K562 (cell line): ENCODE measurements around the gene SLC15A3. TPM values are rescaled to one million over a fixed set of nuclear protein-coding genes. Genes with fewer than 3 reads are reported as not detected.

Experiments
- ATAC-seq: fragments of 200-7000 bp; cut with Tn5 transposase; 3 replicates; pipeline ENCODE4 v1.9.1; 2020; ENCODE audit warnings: moderate library complexity
- BruUV-seq: library from RNA; stranded (reverse); fragments of 400-500 nt; replicated peaks from 2 replicates; lab custom pipeline; 2021; lab: Mats Ljungman, UMichigan
- CTCF ChIA-PET: fragments of 300-600 bp; formaldehyde crosslinking; extraction: SDS; loops from one replicate; lab custom pipeline; 2021; ENCODE audit warnings: low intra/inter-chr PET ratio; lab: Yijun Ruan, JAX
- POLR2A ChIA-PET: fragments of 300-600, 350-650 bp; sonication (Branson Sonifier 250); formaldehyde crosslinking; extraction: SDS; loops from one replicate; lab custom pipeline; 2021; ENCODE audit warnings: antibody characterized with exemption, inconsistent platforms; lab: Yijun Ruan, JAX
- DNase-seq, 4 experiments: peaks; one replicate each; pipeline versions ENCODE4 v3.0.0 to v3.0.0-alpha.2; 2011 to 2018; ENCODE audit warnings: low spot score in 3 of 4, mixed read lengths in 3 of 4; ENCODE audit errors: extremely low read depth in 1 of 4
- FAIRE-seq: peaks from 2 replicates; lab custom pipeline; 2011; peaks lifted over from hg19 to GRCh38; lab: Jason Lieb, UNC
- H2AFZ ChIP-seq: 2 replicates; pipeline ENCODE4 v1.6.0; 2011; ENCODE audit warnings: low read depth, low read length, control low read depth, inconsistent platforms
- H3K27ac ChIP-seq: fragments of 200-600 bp; 3 replicates; pipeline ENCODE4 v1.8.0; 2011; ENCODE audit warnings: low read depth, mild to moderate bottlenecking, control low read depth, inconsistent platforms, low read length, moderate library complexity, mixed read lengths; ENCODE audit errors: extremely low read depth
- H3K27me3 ChIP-seq, 2 experiments: fragments of 300-600 bp in 1 of 2; 2 replicates in 1 of 2; 3 replicates in 1 of 2; pipeline versions ENCODE4 v1.6.0 to v1.8.0; 2011; ENCODE audit warnings: inconsistent platforms in 2 of 2, low read length in 2 of 2, mild to moderate bottlenecking in 1 of 2, mixed read lengths in 1 of 2, moderate library complexity in 1 of 2; ENCODE audit not compliant: control insufficient read depth in 2 of 2, insufficient read depth in 2 of 2
- H3K36me3 ChIP-seq: fragments of 300-600 bp; 3 replicates; pipeline ENCODE4 v1.8.0; 2011; ENCODE audit warnings: mild to moderate bottlenecking, low read length, inconsistent platforms; ENCODE audit not compliant: control insufficient read depth, insufficient read depth
- H3K4me1 ChIP-seq, 2 experiments: fragments of 200-600 bp in 1 of 2; replicated peaks in 1 of 2; 2 replicates in 1 of 2; 3 replicates in 1 of 2; pipeline versions ENCODE4 v1.5.1 to v1.8.0; 2011; ENCODE audit warnings: inconsistent platforms in 2 of 2, low read length in 2 of 2, mild to moderate bottlenecking in 1 of 2, mixed read lengths in 1 of 2, moderate library complexity in 1 of 2; ENCODE audit not compliant: control insufficient read depth in 2 of 2, insufficient read depth in 2 of 2
- H3K4me2 ChIP-seq: 2 replicates; pipeline ENCODE4 v1.6.1; 2011; ENCODE audit warnings: low read length, control low read depth, inconsistent platforms, mixed read lengths; ENCODE audit not compliant: insufficient read depth
- H3K4me3 ChIP-seq: fragments of 200-600 bp; sonication (generic), shearing (Covaris generic); 2 replicates; pipeline ENCODE4 v1.5.1; 2016; ENCODE audit warnings: control low read depth, inconsistent platforms
- H3K79me2 ChIP-seq: fragments of 200-600 bp; 3 replicates; pipeline ENCODE4 v1.8.0; 2011; ENCODE audit warnings: low read length, inconsistent platforms; ENCODE audit not compliant: control insufficient read depth, insufficient read depth
- H3K9ac ChIP-seq, 2 experiments: 2 replicates each; pipeline versions ENCODE4 v1.6.0 to v1.6.1; 2011; ENCODE audit warnings: low read depth in 2 of 2, low read length in 2 of 2, control low read depth in 1 of 2, inconsistent platforms in 1 of 2, mild to moderate bottlenecking in 1 of 2, mixed read lengths in 1 of 2; ENCODE audit not compliant: insufficient read depth in 1 of 2
- H3K9me1 ChIP-seq: one replicate; pipeline ENCODE4 v1.6.0; 2011; ENCODE audit warnings: inconsistent platforms, mild to moderate bottlenecking, low read length, moderate library complexity; ENCODE audit not compliant: control insufficient read depth, insufficient read depth
- H3K9me3 ChIP-seq: replicated peaks from 2 replicates; pipeline ENCODE4 v1.5.1; 2011; ENCODE audit warnings: low read depth, low read length, inconsistent platforms; ENCODE audit not compliant: control insufficient read depth, insufficient read depth
- H4K20me1 ChIP-seq: replicated peaks from 2 replicates; pipeline ENCODE4 v1.6.1; 2011; ENCODE audit warnings: low read length, inconsistent platforms, mixed read lengths; ENCODE audit not compliant: control insufficient read depth, insufficient read depth
- CREB1 ChIP-seq, 2 experiments: sonication (generic) in 1 of 2; formaldehyde crosslinking in 1 of 2; IDR thresholded peaks; 2 replicates each; pipeline versions ENCODE4 v1.6.1 to v1.8.0; 2012 to 2022; ENCODE audit warnings: inconsistent platforms in 1 of 2, mild to moderate bottlenecking in 1 of 2, missing genetic modification reagents in 1 of 2, moderate library complexity in 1 of 2
- CXXC5 ChIP-seq: fragments of 250-450 bp; sonication (Bioruptor Pico); IDR thresholded peaks from 2 replicates; pipeline ENCODE4 v1.8.0; 2022; ENCODE audit warnings: inconsistent platforms, mild to moderate bottlenecking, moderate library complexity
- ETS2 ChIP-seq: IDR thresholded peaks from 2 replicates; pipeline ENCODE4 v1.6.1; 2016; ENCODE audit warnings: borderline replicate concordance, missing genetic modification characterization, mild to moderate bottlenecking, moderate library complexity, missing compliant biosample characterization; ENCODE audit not compliant: poor library complexity, severe bottlenecking
- FOS ChIP-seq: IDR thresholded peaks from 3 replicates; pipeline ENCODE4 v1.6.1; 2011; ENCODE audit not compliant: insufficient read length; ENCODE audit errors: extremely low read depth
- HMG20A ChIP-seq: fragments of 450-650 bp; formaldehyde crosslinking; conservative IDR thresholded peaks from 2 replicates; pipeline ENCODE4 v1.4.0; 2020; ENCODE audit warnings: mild to moderate bottlenecking, mixed read lengths
- NELFE ChIP-seq: IDR thresholded peaks from 2 replicates; pipeline ENCODE4 v1.6.1; 2011; ENCODE audit warnings: mild to moderate bottlenecking; ENCODE audit not compliant: insufficient read depth, insufficient read length
- RBM22 ChIP-seq: fragments of 200-400 bp; formaldehyde crosslinking; IDR thresholded peaks from 2 replicates; pipeline ENCODE4 v1.6.1; 2018; ENCODE audit warnings: low read length, low read depth; ENCODE audit not compliant: poor library complexity, severe bottlenecking
- RFX1 ChIP-seq: fragments of 450-650 bp; IDR thresholded peaks from 2 replicates; pipeline ENCODE4 v1.6.1; 2016; ENCODE audit warnings: mild to moderate bottlenecking, moderate library complexity
- SAP30 ChIP-seq: fragments of 200-600 bp; sonication (generic); IDR thresholded peaks from 2 replicates; pipeline ENCODE4 v1.6.1; 2012; ENCODE audit warnings: borderline replicate concordance, low read depth, mild to moderate bottlenecking, moderate library complexity, low read length, control low read depth, inconsistent platforms; ENCODE audit not compliant: insufficient read depth, poor library complexity, severe bottlenecking
- SIN3A ChIP-seq, 2 experiments: fragments of 150-350 bp in 1 of 2; IDR thresholded peaks; 2 replicates each; pipeline ENCODE4 v1.6.1; 2011 to 2016; ENCODE audit warnings: borderline replicate concordance in 2 of 2, low read depth in 2 of 2, low read length in 2 of 2, mild to moderate bottlenecking in 2 of 2, moderate library complexity in 2 of 2; ENCODE audit not compliant: control insufficient read depth in 1 of 2
- SMARCB1 ChIP-seq: IDR thresholded peaks from 2 replicates; pipeline ENCODE4 v1.6.1; 2011; ENCODE audit warnings: improper control_type of control experiment, low read depth; ENCODE audit not compliant: insufficient read length
- USF1 ChIP-seq: sonication (generic); formaldehyde crosslinking; IDR thresholded peaks from 2 replicates; pipeline ENCODE4 v1.9.0; 2022; ENCODE audit warnings: mild to moderate bottlenecking, missing genetic modification reagents
- ZNF384 ChIP-seq: IDR thresholded peaks from 2 replicates; pipeline ENCODE4 v1.6.1; 2012; ENCODE audit warnings: low read depth, low read length, improper control_type of control experiment
- ZNF408 ChIP-seq: fragments of 250-450 bp; sonication (Bioruptor Pico); IDR thresholded peaks from 2 replicates; pipeline ENCODE4 v1.4.0; 2020; ENCODE audit warnings: low read depth, mild to moderate bottlenecking, moderate library complexity
- WGBS: fragments of 100-300 bp; shearing (Covaris generic); methylation state at CpG from one replicate; pipeline ENCODE4 v1.1.6; 2016; ENCODE audit warnings: low coverage, mixed read lengths; ENCODE audit not compliant: insufficient coverage; ENCODE audit errors: missing lambda C conversion rate; 5-methylcytosine and 5-hydroxymethylcytosine counted together
- in situ Hi-C: fragments of 300-500 bp; cut with MboI; formaldehyde crosslinking; loops from 4 replicates; pipeline ENCODE4 v1.15.0; 2018; ENCODE audit warnings: inconsistent platforms, mixed read lengths
- intact Hi-C: fragments of 100-400 bp; cut with micrococcal nuclease; formaldehyde crosslinking; loops from 2 replicates; pipeline ENCODE4 v1.14.2; 2022
- polyA plus RNA-seq, 8 experiments: library from polyadenylated mRNA; depleted of rRNA in 4 of 8; stranded (reverse) in 5 of 8; unstranded in 3 of 8; fragments of >200 nt; fragmentation: Nextera tagmentation in 2 of 8; fragmentation: Illumina TruSeq in 1 of 8; extraction: Ambion mirVana in 2 of 8; extraction: Trizol in 1 of 8; gene quantifications; 2 replicates each; pipeline versions ENCODE4 v1.2.1 to v1.2.3, GENCODE V29; 2011 to 2014; ENCODE audit warnings: inconsistent platforms in 1 of 8, missing spikeins in 1 of 8
- total RNA-seq, 7 experiments: library from RNA; depleted of rRNA in 6 of 7; stranded (reverse); fragments of >200 nt in 6 of 7; fragmentation: Illumina TruSeq in 2 of 7; extraction: Trizol in 2 of 7; gene quantifications; 2 replicates each; pipeline versions ENCODE4 v1.2.1 to v1.2.3, GENCODE V29; 2011 to 2021; ENCODE audit warnings: low replicate concordance in 1 of 7
- TF ChIP-seq, protein P1 (sequence below): fragments of 450-650 bp; IDR thresholded peaks from one replicate; pipeline ENCODE4 v1.6.1; 2018; ENCODE audit warnings: mild to moderate bottlenecking, moderate library complexity; ENCODE audit not compliant: partially characterized antibody
- TF ChIP-seq, protein P2 (sequence below): fragments of 250-450 bp; sonication (Bioruptor Pico); IDR thresholded peaks from 2 replicates; pipeline ENCODE4 v1.8.0; 2022; ENCODE audit warnings: moderate library complexity, mild to moderate bottlenecking, inconsistent platforms
- TF ChIP-seq, protein P3 (sequence below): fragments of 450-650 bp; IDR thresholded peaks from 2 replicates; pipeline ENCODE4 v1.7.1; 2018; ENCODE audit warnings: mild to moderate bottlenecking, low read depth; ENCODE audit not compliant: partially characterized antibody

The SLC15A3 gene
- total and polyA plus RNA-seq, 9 of the 15 experiments (the other 6 are each of a cell fraction or from before 2014, with no cell fraction given): 0.07 to 0.27 TPM; not detected in 7

DNA sequence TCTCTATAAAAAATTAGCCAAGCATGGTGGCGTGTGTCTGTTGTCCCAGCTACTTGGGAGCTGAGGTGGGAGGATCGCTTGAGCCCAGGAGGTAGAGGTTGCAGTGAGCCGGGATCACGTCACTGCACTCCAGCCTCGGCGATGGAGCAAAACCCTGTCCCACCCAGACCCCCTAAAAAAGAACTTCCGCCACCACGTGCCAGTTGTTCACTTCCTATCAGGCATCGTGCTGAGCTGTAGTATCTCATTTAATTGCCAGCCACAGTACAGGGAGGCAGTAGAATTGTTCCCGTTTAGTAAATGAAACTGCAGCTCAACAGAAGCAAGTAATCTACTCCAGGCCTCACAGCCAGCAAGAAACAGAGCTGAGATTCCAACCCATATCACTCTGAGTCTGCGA, 30.7 kb downstream of the SLC15A3 start:
- H3K79me2 ChIP-seq: peaks cover 29% of the 10 kb centered on the region; the same call in 2 of the 3 replicates
- DNase-seq (no peak), FAIRE-seq (no peak), ATAC-seq (no peak)
- intact Hi-C loops: no loop called here
- ChIA-PET CTCF (no interaction called here), POLR2A (interaction anchor here (0.5 to 1.5 kb wide), 2 partner anchors 8 to 62 kb away, joined by 4 to 5 read pairs; partner anchors contain the start of gene TMEM109)
- in situ Hi-C loops: no loop called here
- H3K9me3 ChIP-seq: no peaks in the 10 kb centered on the region
- H3K27ac ChIP-seq: no peak overlapping the region
- H3K9me1 ChIP-seq: no peaks in the 10 kb centered on the region
- no peak overlapping the region for H3K9ac ChIP-seq
- H3K4me1 ChIP-seq: peaks cover 7 to 22% of the 10 kb centered on the region in 2 experiments; a peak in 4 of 5 replicates
- no peak overlapping the region for H2AFZ ChIP-seq
- H3K4me2 ChIP-seq: no peak overlapping the region
- peaks cover 54% of the 10 kb centered on the region for H3K36me3 ChIP-seq
- peaks cover 17 to 19% of the 10 kb centered on the region in 2 experiments for H3K27me3 ChIP-seq
- WGBS: 83% methylated on average over 9 of the region's 11 CpGs
- no peak overlapping the region for H3K4me3 ChIP-seq
- BruUV-seq: no TSS peak
- peaks cover 5% of the 10 kb centered on the region; the same call in 1 of the 2 replicates for H4K20me1 ChIP-seq
- TF ChIP-seq RBM22 (no peak), CREB1 (IDR thresholded peaks at IDR 0.05) (no peak), CREB1 (CRISPR knock-in tag; IDR thresholded peaks at IDR 0.05) (no peak), CXXC5 (CRISPR knock-in tag) (no peak), SIN3A (IDR thresholded peaks at IDR 0.05; ENCODE audit: borderline replicate concordance in 2 of 2, control insufficient read depth in 1 of 2, low read depth in 2 of 2, low read length in 2 of 2) (no peak), ETS2 (tag) (no peak), FOS (no peak), HMG20A (CRISPR knock-in tag) (no peak), NELFE (no peak), ZNF384 (no peak), ZNF408 (CRISPR knock-in tag) (no peak), USF1 (CRISPR knock-in tag) (no peak), SAP30 (no peak), SMARCB1 (no peak), RFX1 (no peak)
- TF ChIP-seq, protein P1, sequence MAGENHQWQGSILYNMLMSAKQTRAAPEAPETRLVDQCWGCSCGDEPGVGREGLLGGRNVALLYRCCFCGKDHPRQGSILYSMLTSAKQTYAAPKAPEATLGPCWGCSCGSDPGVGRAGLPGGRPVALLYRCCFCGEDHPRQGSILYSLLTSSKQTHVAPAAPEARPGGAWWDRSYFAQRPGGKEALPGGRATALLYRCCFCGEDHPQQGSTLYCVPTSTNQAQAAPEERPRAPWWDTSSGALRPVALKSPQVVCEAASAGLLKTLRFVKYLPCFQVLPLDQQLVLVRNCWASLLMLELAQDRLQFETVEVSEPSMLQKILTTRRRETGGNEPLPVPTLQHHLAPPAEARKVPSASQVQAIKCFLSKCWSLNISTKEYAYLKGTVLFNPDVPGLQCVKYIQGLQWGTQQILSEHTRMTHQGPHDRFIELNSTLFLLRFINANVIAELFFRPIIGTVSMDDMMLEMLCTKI: no peak
- TF ChIP-seq, protein P2, sequence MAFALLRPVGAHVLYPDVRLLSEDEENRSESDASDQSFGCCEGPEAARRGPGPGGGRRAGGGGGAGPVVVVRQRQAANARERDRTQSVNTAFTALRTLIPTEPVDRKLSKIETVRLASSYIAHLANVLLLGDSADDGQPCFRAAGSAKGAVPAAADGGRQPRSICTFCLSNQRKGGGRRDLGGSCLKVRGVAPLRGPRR (CRISPR knock-in tag): no peak
- TF ChIP-seq, protein P3, sequence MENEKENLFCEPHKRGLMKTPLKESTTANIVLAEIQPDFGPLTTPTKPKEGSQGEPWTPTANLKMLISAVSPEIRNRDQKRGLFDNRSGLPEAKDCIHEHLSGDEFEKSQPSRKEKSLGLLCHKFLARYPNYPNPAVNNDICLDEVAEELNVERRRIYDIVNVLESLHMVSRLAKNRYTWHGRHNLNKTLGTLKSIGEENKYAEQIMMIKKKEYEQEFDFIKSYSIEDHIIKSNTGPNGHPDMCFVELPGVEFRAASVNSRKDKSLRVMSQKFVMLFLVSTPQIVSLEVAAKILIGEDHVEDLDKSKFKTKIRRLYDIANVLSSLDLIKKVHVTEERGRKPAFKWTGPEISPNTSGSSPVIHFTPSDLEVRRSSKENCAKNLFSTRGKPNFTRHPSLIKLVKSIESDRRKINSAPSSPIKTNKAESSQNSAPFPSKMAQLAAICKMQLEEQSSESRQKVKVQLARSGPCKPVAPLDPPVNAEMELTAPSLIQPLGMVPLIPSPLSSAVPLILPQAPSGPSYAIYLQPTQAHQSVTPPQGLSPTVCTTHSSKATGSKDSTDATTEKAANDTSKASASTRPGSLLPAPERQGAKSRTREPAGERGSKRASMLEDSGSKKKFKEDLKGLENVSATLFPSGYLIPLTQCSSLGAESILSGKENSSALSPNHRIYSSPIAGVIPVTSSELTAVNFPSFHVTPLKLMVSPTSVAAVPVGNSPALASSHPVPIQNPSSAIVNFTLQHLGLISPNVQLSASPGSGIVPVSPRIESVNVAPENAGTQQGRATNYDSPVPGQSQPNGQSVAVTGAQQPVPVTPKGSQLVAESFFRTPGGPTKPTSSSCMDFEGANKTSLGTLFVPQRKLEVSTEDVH: no peak
